ENCODE results near the gene CELF2.

DNA sequence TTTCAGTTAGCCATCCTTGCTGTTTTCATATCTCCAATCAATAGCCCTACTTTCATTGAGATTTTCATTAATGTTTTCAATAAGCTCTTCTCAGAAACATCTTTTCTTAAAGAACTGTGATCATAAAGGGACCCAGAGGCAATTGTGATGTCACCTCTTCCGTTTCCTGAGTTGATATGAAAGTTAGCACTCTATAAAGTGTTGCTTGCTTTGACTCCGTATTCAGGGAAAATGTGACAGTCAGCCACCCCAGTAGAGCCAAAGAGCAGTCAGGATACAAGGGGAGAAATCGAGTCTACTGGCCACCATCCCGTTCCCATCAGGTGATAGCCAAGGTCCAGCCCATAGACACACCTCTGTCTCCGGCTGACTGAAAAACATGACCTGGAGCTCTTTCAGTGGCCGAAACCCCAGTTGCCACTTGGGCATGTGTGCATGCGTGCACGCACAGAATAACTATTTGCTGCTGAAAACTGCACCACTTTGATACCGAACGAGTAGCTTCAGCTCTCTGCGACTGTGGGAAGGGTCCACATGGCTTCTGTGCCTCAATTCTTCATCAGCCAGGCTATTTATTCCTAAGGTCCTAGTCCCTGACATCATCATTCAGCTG is 302.4 kb downstream of the CELF2 start:
- no peak for TF ChIP-seq ZNF280C (tag by site-specific recombination; IDR thresholded peaks at IDR 0.05)
- TF ChIP-seq ZNF639 (tag by site-specific recombination; IDR thresholded peaks at IDR 0.05) = no peak
- TF ChIP-seq, protein P1, sequence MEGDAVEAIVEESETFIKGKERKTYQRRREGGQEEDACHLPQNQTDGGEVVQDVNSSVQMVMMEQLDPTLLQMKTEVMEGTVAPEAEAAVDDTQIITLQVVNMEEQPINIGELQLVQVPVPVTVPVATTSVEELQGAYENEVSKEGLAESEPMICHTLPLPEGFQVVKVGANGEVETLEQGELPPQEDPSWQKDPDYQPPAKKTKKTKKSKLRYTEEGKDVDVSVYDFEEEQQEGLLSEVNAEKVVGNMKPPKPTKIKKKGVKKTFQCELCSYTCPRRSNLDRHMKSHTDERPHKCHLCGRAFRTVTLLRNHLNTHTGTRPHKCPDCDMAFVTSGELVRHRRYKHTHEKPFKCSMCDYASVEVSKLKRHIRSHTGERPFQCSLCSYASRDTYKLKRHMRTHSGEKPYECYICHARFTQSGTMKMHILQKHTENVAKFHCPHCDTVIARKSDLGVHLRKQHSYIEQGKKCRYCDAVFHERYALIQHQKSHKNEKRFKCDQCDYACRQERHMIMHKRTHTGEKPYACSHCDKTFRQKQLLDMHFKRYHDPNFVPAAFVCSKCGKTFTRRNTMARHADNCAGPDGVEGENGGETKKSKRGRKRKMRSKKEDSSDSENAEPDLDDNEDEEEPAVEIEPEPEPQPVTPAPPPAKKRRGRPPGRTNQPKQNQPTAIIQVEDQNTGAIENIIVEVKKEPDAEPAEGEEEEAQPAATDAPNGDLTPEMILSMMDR (tag by site-specific recombination; IDR thresholded peaks at IDR 0.05) = no peak
- no peak for TF ChIP-seq ZBTB26 (tag by site-specific recombination; optimal IDR thresholded peaks at IDR 0.05)
- no peak for TF ChIP-seq ZNF121 (tag by site-specific recombination; IDR thresholded peaks at IDR 0.05)
- TF ChIP-seq ZNF274 (IDR thresholded peaks at IDR 0.05; ENCODE audit: low read length) = no peak
- no peak for TF ChIP-seq ZNF274 (tag by site-specific recombination; IDR thresholded peaks at IDR 0.05; ENCODE audit: borderline replicate concordance)
- TF ChIP-seq, protein P2, sequence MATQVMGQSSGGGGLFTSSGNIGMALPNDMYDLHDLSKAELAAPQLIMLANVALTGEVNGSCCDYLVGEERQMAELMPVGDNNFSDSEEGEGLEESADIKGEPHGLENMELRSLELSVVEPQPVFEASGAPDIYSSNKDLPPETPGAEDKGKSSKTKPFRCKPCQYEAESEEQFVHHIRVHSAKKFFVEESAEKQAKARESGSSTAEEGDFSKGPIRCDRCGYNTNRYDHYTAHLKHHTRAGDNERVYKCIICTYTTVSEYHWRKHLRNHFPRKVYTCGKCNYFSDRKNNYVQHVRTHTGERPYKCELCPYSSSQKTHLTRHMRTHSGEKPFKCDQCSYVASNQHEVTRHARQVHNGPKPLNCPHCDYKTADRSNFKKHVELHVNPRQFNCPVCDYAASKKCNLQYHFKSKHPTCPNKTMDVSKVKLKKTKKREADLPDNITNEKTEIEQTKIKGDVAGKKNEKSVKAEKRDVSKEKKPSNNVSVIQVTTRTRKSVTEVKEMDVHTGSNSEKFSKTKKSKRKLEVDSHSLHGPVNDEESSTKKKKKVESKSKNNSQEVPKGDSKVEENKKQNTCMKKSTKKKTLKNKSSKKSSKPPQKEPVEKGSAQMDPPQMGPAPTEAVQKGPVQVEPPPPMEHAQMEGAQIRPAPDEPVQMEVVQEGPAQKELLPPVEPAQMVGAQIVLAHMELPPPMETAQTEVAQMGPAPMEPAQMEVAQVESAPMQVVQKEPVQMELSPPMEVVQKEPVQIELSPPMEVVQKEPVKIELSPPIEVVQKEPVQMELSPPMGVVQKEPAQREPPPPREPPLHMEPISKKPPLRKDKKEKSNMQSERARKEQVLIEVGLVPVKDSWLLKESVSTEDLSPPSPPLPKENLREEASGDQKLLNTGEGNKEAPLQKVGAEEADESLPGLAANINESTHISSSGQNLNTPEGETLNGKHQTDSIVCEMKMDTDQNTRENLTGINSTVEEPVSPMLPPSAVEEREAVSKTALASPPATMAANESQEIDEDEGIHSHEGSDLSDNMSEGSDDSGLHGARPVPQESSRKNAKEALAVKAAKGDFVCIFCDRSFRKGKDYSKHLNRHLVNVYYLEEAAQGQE (tag by site-specific recombination; IDR thresholded peaks at IDR 0.05) = no peak
- no peak for TF ChIP-seq GLIS1 (tag by site-specific recombination; IDR thresholded peaks at IDR 0.05)
- TF ChIP-seq MEIS1 (CRISPR knock-in tag; IDR thresholded peaks at IDR 0.05; ENCODE audit: borderline replicate concordance) = no peak
- no peak for TF ChIP-seq HOXC10 (CRISPR knock-in tag; IDR thresholded peaks at IDR 0.05)
- no peak for TF ChIP-seq TCF7L2 (IDR thresholded peaks at IDR 0.05; ENCODE audit: borderline replicate concordance, low read depth, low read length)
- TF ChIP-seq ZNF391 (tag by site-specific recombination; IDR thresholded peaks at IDR 0.05; ENCODE audit: borderline replicate concordance, low read depth) = no peak
- TF ChIP-seq ZFP41 (tag by site-specific recombination; IDR thresholded peaks at IDR 0.05; ENCODE audit: borderline replicate concordance) = no peak
